AG04450 (cell line): Measurements from ENCODE around the gene TEDC1. TPM values are rescaled to one million over a fixed set of nuclear protein-coding genes. Genes with fewer than 3 reads are reported as not detected.
A peak's percentile ranks its signal among the peaks of the same experiment; 100 is the strongest.

ENCODE experiments used
- CTCF ChIA-PET: fragments of 300-600, 350-600 bp; formaldehyde crosslinking; extraction: SDS; loops from one replicate; lab custom pipeline; 2022; ENCODE audit warnings: antibody characterized with exemption, inconsistent platforms; lab: Charles Lee
- POLR2A ChIA-PET: fragments of 350-600 bp; formaldehyde crosslinking; extraction: SDS; loops from one replicate; lab custom pipeline; 2021; ENCODE audit warnings: antibody characterized with exemption, inconsistent platforms; lab: Yijun Ruan, JAX
- DNase-seq: peaks from one replicate; pipeline ENCODE4 v3.0.0-alpha.2; 2011; ENCODE audit warnings: low read depth, low spot score
- H3K27ac ChIP-seq: one replicate; pipeline ENCODE4 v1.5.1; 2012; ENCODE audit warnings: low read depth, low read length, control low read depth
- H3K27me3 ChIP-seq: one replicate; pipeline ENCODE4 v1.6.0; 2012; ENCODE audit warnings: low read length; ENCODE audit not compliant: control insufficient read depth, insufficient read depth
- H3K4me3 ChIP-seq: 2 replicates; pipeline ENCODE4 v1.5.1; 2011; ENCODE audit warnings: mild to moderate bottlenecking, low read depth, low read length, control low read depth
- H3K9me3 ChIP-seq: 2 replicates; pipeline ENCODE4 v1.5.1; 2012; ENCODE audit warnings: low read length; ENCODE audit not compliant: control insufficient read depth, insufficient read depth
- CTCF ChIP-seq: IDR thresholded peaks from 2 replicates; pipeline ENCODE4 v1.5.1; 2011; ENCODE audit warnings: low read depth, low read length, control low read depth, inconsistent platforms
- polyA plus RNA-seq: library from polyadenylated mRNA; depleted of rRNA; stranded (reverse); fragments of >200 nt; gene quantifications from 2 replicates; pipeline ENCODE4 v1.2.3, GENCODE V29; 2011

The TEDC1 gene
- polyA plus RNA-seq, 1 experiment: 1.7 TPM

- TF ChIP-seq CTCF: no peak
- DNase-seq: no peak
- H3K4me3 ChIP-seq: no peak overlapping the region
- H3K9me3 ChIP-seq: no peaks in the 10 kb centered on the region; the same call in 1 of the 2 replicates
- ChIA-PET CTCF (interaction anchor here (0.6 to 2.0 kb wide), 4 partner anchors 8 to 170 kb away, joined by 3 to 13 read pairs (median 5); no protein-coding TSS in a partner anchor), POLR2A (no interaction called here)
- H3K27ac ChIP-seq: no peak overlapping the region
- peaks cover 20% of the 10 kb centered on the region for H3K27me3 ChIP-seq
These were observed 45.9 kb downstream of the TEDC1 start for GRCh38 chr14:105536691-105537579.

DNA sequence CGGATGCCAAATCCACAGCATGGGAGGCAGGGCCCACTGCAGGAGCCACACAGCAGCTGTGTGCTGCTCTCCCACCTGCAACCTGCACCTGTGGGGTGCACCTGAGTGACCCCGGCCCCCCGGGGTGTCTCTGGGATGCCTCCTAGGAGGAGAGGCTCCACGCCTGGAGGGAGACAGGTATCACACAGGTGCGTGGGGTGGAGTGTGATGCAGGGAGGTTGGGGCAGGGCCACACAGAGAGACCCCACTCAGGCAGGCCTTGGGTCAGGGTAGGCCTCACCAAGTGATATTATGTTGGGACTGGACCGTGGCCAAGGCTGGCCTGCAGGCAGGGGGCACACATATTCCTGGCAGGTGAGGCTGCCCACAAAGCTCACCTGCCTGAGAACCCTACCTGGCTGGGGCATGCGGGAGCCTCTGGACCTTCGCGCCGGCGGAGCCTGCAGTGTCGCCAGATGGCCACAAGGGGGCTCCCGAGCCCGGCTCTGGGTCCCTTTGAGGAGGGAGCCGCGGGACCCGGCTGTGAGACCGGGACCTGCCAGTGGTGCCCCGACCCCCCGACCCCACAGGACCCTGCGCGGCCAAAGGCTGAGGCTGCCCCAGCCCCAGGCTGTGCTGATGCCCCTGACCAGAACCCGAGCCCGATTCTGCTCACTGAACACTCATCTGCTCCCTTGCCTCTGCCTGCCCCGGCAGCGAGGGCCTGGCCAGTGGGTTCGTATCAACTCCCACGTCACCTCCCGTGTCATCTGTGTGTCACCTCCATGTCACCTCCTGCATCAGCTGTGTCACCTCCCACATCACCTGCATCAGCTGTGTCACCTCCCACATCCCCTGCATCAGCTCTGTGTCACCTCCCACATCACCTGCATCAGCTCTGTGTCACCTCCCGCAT is 46.8 kb downstream of the TEDC1 start:
- Histone ChIP-seq H3K27ac (no peak overlapping the region), H3K9me3 (no peaks in the 10 kb centered on the region; the same call in 1 of the 2 replicates), H3K4me3 (no peak overlapping the region), H3K27me3 (peaks cover 20% of the 10 kb centered on the region)
- CTCF ChIA-PET: interaction anchor here (0.9 to 2.0 kb wide), 5 partner anchors 9 to 171 kb away, joined by 3 to 13 read pairs (median 3); no protein-coding TSS in a partner anchor
- POLR2A ChIA-PET: no interaction called here
- TF ChIP-seq CTCF: peak; percentile 86
- no peak for DNase-seq

DNA sequence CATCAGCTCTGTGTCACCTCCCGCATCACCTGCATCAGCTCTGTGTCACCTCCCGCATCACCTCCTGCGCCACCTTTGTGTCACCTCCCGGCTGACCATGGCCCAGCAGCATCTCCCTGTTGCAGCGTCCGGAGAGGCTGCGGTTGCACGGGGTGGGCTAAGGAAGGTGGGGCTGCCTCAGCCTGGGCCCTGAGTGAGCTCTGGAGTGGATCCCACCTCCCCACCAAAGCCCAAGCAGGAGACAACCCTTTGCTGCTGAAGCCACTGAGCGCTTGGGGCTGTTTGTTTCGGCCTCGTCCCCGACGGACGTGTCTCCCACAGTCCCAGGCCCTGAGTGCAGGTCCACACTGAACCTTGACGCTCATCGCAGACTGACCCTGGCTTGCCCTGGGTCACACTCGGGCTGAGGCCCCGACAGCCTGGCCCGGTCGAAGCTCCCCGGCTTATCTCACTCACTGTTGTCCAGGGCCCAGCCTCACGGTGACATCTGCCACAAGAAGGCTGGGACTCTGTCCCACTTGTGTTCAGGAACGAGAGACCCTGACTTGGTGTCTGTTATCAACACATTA is 47.5 kb downstream of the TEDC1 start:
- Histone ChIP-seq H3K27me3 (peaks cover 15% of the 10 kb centered on the region), H3K27ac (no peak overlapping the region), H3K9me3 (peaks cover 3% of the 10 kb centered on the region), H3K4me3 (no peak overlapping the region)
- ChIA-PET CTCF (interaction anchor here (1.2 to 1.6 kb wide), 3 partner anchors 10 to 168 kb away, joined by 3 to 7 read pairs (median 3); no protein-coding TSS in a partner anchor), POLR2A (no interaction called here)
- no peak for DNase-seq
- TF ChIP-seq CTCF: no peak

GRCh38 chr14:105540811-105541210 is 49.8 kb downstream of the TEDC1 start:
- ChIA-PET POLR2A (no interaction called here), CTCF (interaction anchor here (0.9 kb wide), 1 partner anchor 12 kb away, joined by 3 read pairs; no protein-coding TSS in a partner anchor)
- no peak overlapping the region for H3K27ac ChIP-seq
- no peak for DNase-seq
- no peak overlapping the region for H3K4me3 ChIP-seq
- H3K9me3 ChIP-seq: peaks cover 3% of the 10 kb centered on the region
- TF ChIP-seq CTCF: no peak
- H3K27me3 ChIP-seq: peaks cover 6% of the 10 kb centered on the region
